Liver (tissue), 9 donors: ENCODE data around the gene SIRPA. TPM values are rescaled to one million over a fixed set of nuclear protein-coding genes. Genes with fewer than 3 reads are reported as not detected.

Experiments
- DNase-seq: peaks from one replicate; pipeline ENCODE4 v3.0.0-alpha.2; 2017; ENCODE audit warnings: low spot score
- H3K27ac ChIP-seq, 2 donors: one replicate each; pipeline ENCODE4 v1.7.0; 2013; ENCODE audit warnings: inconsistent platforms in 2 of 2, low read length in 2 of 2, control low read depth in 1 of 2, low read depth in 1 of 2, mild to moderate bottlenecking in 1 of 2
- H3K27me3 ChIP-seq, 4 donors: one replicate each; pipeline versions ENCODE4 v1.6.1 to v1.7.0; 2013; ENCODE audit warnings: low read length in 3 of 4, inconsistent platforms in 1 of 4, mild to moderate bottlenecking in 1 of 4, moderate library complexity in 1 of 4; ENCODE audit not compliant: control insufficient read depth in 4 of 4, insufficient read depth in 4 of 4
- H3K36me3 ChIP-seq, 4 donors: one replicate each; pipeline versions ENCODE4 v1.6.1 to v1.7.0; 2013; ENCODE audit warnings: low read length in 3 of 4, mild to moderate bottlenecking in 3 of 4, low read depth in 1 of 4, moderate library complexity in 1 of 4; ENCODE audit not compliant: control insufficient read depth in 4 of 4, insufficient read depth in 3 of 4
- H3K4me1 ChIP-seq, 4 donors: one replicate each; pipeline versions ENCODE4 v1.6.1 to v1.7.0; 2013; ENCODE audit warnings: low read length in 3 of 4, mild to moderate bottlenecking in 3 of 4, moderate library complexity in 1 of 4; ENCODE audit not compliant: control insufficient read depth in 4 of 4, insufficient read depth in 4 of 4
- H3K4me3 ChIP-seq, 3 donors: one replicate each; pipeline versions ENCODE4 v1.6.1 to v1.7.0; 2013; ENCODE audit warnings: low read length in 3 of 3, control low read depth in 1 of 3, low read depth in 1 of 3, mild to moderate bottlenecking in 1 of 3
- H3K9ac ChIP-seq, 2 donors: one replicate each; pipeline ENCODE4 v1.7.0; 2013; ENCODE audit warnings: low read length in 2 of 2, mild to moderate bottlenecking in 2 of 2, moderate library complexity in 2 of 2, control low read depth in 1 of 2, low read depth in 1 of 2
- H3K9me3 ChIP-seq, 4 donors: one replicate each; pipeline versions ENCODE4 v1.6.1 to v1.7.0; 2013; ENCODE audit warnings: low read length in 3 of 4; ENCODE audit not compliant: control insufficient read depth in 4 of 4
- FOXA1 ChIP-seq: IDR thresholded peaks from 2 replicates; pipeline ENCODE4 v1.6.1; 2016; ENCODE audit warnings: antibody characterized with exemption
- FOXA2 ChIP-seq: IDR thresholded peaks from 2 replicates; pipeline ENCODE4 v1.6.1; 2016; ENCODE audit warnings: antibody characterized with exemption
- GABPA ChIP-seq, 2 donors: IDR thresholded peaks in 1 of 2; conservative IDR thresholded peaks in 1 of 2; 2 replicates each; pipeline ENCODE4 v1.6.1; 2016; ENCODE audit warnings: antibody characterized with exemption in 2 of 2, mild to moderate bottlenecking in 1 of 2, moderate library complexity in 1 of 2
- HNF4A ChIP-seq, 2 donors: conservative IDR thresholded peaks; 2 replicates each; pipeline ENCODE4 v1.6.1; 2016; ENCODE audit warnings: antibody characterized with exemption in 2 of 2, mild to moderate bottlenecking in 2 of 2
- HNF4G ChIP-seq: IDR thresholded peaks from 2 replicates; pipeline ENCODE4 v1.6.1; 2016; ENCODE audit warnings: antibody characterized with exemption
- JUND ChIP-seq, 2 donors: IDR thresholded peaks; 2 replicates each; pipeline ENCODE4 v1.6.1; 2016; ENCODE audit warnings: antibody characterized with exemption in 2 of 2
- NR2F2 ChIP-seq: IDR thresholded peaks from 2 replicates; pipeline ENCODE4 v1.6.1; 2016; ENCODE audit warnings: antibody characterized with exemption
- RAD21 ChIP-seq, 2 donors: IDR thresholded peaks; 2 replicates each; pipeline ENCODE4 v1.6.1; 2016; ENCODE audit warnings: antibody characterized with exemption in 2 of 2, mild to moderate bottlenecking in 2 of 2
- RXRA ChIP-seq, 2 donors: IDR thresholded peaks; 2 replicates each; pipeline ENCODE4 v1.6.1; 2017 to 2018; ENCODE audit warnings: antibody characterized with exemption in 2 of 2, mild to moderate bottlenecking in 1 of 2
- SP1 ChIP-seq: IDR thresholded peaks from 2 replicates; pipeline ENCODE4 v1.6.1; 2018; ENCODE audit warnings: antibody characterized with exemption, mild to moderate bottlenecking
- TAF1 ChIP-seq: conservative IDR thresholded peaks from 2 replicates; pipeline ENCODE4 v1.6.1; 2016; ENCODE audit warnings: antibody characterized with exemption, mild to moderate bottlenecking
- YY1 ChIP-seq: IDR thresholded peaks from 2 replicates; pipeline ENCODE4 v1.6.1; 2016; ENCODE audit warnings: antibody characterized with exemption, mild to moderate bottlenecking
- WGBS: extraction: QIAGEN DNeasy Blood & Tissue Kit; methylation state at CpG from one replicate; pipeline ENCODE4 v1.1.7; 2013; 5-methylcytosine and 5-hydroxymethylcytosine counted together
- polyA plus RNA-seq, 2 donors: library from polyadenylated mRNA; stranded (reverse) in 1 of 2; unstranded in 1 of 2; fragments of 200-250 nt in 1 of 2; fragments of >200 nt in 1 of 2; fragmentation: Nextera tagmentation in 1 of 2; extraction: Ambion mirVana in 1 of 2; gene quantifications; one replicate each; pipeline versions ENCODE4 v1.2.1 to v1.2.3, GENCODE V29; 2013 to 2015
- total RNA-seq, 2 donors: library from RNA; depleted of rRNA; stranded (reverse); fragments of >200 nt; gene quantifications; one replicate each; pipeline ENCODE4 v1.2.3, GENCODE V29; 2014
- TF ChIP-seq, protein P1 (sequence below): IDR thresholded peaks from 2 replicates; pipeline ENCODE4 v1.6.1; 2016; ENCODE audit warnings: antibody characterized with exemption
- TF ChIP-seq, protein P2 (sequence below): fragments of 150-350 bp; IDR thresholded peaks from 2 replicates; pipeline ENCODE4 v1.5.1; 2017; ENCODE audit warnings: improper control_type of control experiment, low read depth, low read length; ENCODE audit not compliant: missing input control
- TF ChIP-seq, protein P3 (sequence below): IDR thresholded peaks from 2 replicates; pipeline ENCODE4 v1.6.1; 2016; ENCODE audit warnings: antibody characterized with exemption
- TF ChIP-seq, protein P4 (sequence below): IDR thresholded peaks from 2 replicates; pipeline ENCODE4 v1.6.1; 2016; ENCODE audit warnings: antibody characterized with exemption, mild to moderate bottlenecking
- donor health status: healthy.
- donor health status: healthy.
- donor health status: healthy.
- donor health status: healthy.
- donor health status: healthy.

Gene SIRPA
- total and polyA plus RNA-seq, 4 donors: 5.4 to 47.5 (median 23.2) TPM

DNA sequence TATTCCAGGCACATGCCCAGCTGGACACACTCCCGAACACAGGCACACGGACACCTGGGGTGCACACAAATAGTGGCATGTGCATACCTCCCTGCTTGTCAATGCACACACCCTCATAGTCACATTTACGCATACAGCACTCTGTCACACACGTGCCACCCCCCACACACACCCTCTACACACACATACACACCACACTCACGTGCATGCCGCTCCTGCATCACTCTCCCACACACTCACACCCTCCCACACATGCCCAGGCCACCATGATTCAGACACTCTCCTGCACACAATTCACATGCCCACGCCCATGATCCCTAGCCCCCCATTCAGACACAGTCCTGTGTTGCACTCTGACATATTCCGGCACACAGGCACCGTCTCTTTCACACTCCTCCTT, 13.0 kb downstream of the SIRPA start (continued):
- TF ChIP-seq, protein P1, sequence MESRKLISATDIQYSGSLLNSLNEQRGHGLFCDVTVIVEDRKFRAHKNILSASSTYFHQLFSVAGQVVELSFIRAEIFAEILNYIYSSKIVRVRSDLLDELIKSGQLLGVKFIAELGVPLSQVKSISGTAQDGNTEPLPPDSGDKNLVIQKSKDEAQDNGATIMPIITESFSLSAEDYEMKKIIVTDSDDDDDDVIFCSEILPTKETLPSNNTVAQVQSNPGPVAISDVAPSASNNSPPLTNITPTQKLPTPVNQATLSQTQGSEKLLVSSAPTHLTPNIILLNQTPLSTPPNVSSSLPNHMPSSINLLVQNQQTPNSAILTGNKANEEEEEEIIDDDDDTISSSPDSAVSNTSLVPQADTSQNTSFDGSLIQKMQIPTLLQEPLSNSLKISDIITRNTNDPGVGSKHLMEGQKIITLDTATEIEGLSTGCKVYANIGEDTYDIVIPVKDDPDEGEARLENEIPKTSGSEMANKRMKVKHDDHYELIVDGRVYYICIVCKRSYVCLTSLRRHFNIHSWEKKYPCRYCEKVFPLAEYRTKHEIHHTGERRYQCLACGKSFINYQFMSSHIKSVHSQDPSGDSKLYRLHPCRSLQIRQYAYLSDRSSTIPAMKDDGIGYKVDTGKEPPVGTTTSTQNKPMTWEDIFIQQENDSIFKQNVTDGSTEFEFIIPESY: no peak
- no peak for TF ChIP-seq HNF4A (conservative IDR thresholded peaks at IDR 0.05)

DNA sequence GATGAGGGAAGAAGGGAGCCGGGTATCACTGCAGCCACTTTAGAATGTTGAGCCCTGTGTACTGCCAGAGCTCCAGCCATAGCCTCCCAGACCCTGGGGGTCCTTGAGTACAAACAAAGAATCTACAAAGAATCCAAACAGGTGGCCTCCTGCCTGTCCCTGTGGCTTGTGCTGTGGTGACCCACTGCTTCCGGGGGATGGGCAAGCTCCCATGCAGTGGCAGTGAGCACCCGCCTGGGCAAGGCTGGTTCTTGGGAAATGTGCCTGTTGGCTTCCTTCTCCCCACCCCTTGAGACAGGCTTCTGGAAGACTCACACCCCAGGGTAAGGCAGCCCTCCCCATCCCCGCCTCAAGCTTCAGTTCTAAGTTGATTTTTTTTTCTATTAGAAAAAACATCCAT, 13.9 kb downstream of the SIRPA start:
- Histone ChIP-seq H3K4me1 (peaks cover 2 to 17% (median 9%) of the 10 kb centered on the region in 4 donors), H3K9me3 (no peaks in the 10 kb centered on the region), H3K27me3 (no peaks in the 10 kb centered on the region), H3K27ac (no peak overlapping the region), H3K9ac (no peak overlapping the region), H3K4me3 (no peak overlapping the region), H3K36me3 (peaks cover 0 to 39% (median 17%) of the 10 kb centered on the region in 4 donors)
- TF ChIP-seq JUND (IDR thresholded peaks at IDR 0.05) (no peak), RAD21 (IDR thresholded peaks at IDR 0.05) (no peak), SP1 (no peak), HNF4G (no peak), FOXA1 (no peak)
- TF ChIP-seq, protein P1: no peak
- TF ChIP-seq, protein P2, sequence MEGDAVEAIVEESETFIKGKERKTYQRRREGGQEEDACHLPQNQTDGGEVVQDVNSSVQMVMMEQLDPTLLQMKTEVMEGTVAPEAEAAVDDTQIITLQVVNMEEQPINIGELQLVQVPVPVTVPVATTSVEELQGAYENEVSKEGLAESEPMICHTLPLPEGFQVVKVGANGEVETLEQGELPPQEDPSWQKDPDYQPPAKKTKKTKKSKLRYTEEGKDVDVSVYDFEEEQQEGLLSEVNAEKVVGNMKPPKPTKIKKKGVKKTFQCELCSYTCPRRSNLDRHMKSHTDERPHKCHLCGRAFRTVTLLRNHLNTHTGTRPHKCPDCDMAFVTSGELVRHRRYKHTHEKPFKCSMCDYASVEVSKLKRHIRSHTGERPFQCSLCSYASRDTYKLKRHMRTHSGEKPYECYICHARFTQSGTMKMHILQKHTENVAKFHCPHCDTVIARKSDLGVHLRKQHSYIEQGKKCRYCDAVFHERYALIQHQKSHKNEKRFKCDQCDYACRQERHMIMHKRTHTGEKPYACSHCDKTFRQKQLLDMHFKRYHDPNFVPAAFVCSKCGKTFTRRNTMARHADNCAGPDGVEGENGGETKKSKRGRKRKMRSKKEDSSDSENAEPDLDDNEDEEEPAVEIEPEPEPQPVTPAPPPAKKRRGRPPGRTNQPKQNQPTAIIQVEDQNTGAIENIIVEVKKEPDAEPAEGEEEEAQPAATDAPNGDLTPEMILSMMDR: no peak
- TF ChIP-seq, protein P3, sequence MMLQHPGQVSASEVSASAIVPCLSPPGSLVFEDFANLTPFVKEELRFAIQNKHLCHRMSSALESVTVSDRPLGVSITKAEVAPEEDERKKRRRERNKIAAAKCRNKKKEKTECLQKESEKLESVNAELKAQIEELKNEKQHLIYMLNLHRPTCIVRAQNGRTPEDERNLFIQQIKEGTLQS: no peak
- WGBS: 94% methylated on average over 4 of the region's 4 CpGs
- DNase-seq: no peak

DNA sequence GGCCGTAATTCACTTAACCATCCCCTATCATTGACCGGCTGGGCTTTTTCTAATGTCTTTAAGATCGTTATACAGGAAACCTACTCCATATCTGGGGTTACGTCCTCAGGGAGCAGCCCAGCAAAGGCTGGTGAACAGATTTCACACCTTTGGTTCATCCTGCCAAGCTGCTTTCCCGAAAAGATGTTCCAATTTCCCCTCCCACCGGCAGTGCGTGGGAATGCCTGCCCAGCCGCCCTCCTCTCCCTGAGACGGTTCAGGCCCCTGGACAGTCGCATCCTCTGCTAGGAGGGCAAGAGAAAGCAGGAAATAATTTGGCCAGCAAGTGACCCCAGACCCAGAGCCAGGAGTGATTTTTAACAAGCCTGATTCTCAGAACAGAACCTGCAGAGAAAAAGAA, 16.3 kb downstream of the SIRPA start:
- no peaks in the 10 kb centered on the region for H3K9me3 ChIP-seq
- H3K36me3 ChIP-seq: peaks cover 0 to 41% (median 27%) of the 10 kb centered on the region in 4 donors
- WGBS: 93% methylated on average over 10 of the region's 10 CpGs
- DNase-seq: no peak
- H3K9ac ChIP-seq: no peak overlapping the region
- no peak overlapping the region for H3K4me3 ChIP-seq
- peaks cover 0 to 4% (median 2%) of the 10 kb centered on the region in 4 donors for H3K4me1 ChIP-seq
- H3K27ac ChIP-seq: no peak overlapping the region
- H3K27me3 ChIP-seq: no peaks in the 10 kb centered on the region
- TF ChIP-seq, protein P1: no peak
- TF ChIP-seq RXRA (IDR thresholded peaks at IDR 0.05) (no peak), JUND (IDR thresholded peaks at IDR 0.05) (no peak), SP1 (no peak), NR2F2 (no peak), YY1 (no peak), GABPA (IDR thresholded peaks at IDR 0.05 in 1 of 2, conservative IDR thresholded peaks at IDR 0.05 in 1 of 2) (no peak), TAF1 (no peak), HNF4G (no peak), FOXA2 (no peak), HNF4A (conservative IDR thresholded peaks at IDR 0.05) (no peak), FOXA1 (no peak)
- TF ChIP-seq, protein P2: no peak
- TF ChIP-seq, protein P4, sequence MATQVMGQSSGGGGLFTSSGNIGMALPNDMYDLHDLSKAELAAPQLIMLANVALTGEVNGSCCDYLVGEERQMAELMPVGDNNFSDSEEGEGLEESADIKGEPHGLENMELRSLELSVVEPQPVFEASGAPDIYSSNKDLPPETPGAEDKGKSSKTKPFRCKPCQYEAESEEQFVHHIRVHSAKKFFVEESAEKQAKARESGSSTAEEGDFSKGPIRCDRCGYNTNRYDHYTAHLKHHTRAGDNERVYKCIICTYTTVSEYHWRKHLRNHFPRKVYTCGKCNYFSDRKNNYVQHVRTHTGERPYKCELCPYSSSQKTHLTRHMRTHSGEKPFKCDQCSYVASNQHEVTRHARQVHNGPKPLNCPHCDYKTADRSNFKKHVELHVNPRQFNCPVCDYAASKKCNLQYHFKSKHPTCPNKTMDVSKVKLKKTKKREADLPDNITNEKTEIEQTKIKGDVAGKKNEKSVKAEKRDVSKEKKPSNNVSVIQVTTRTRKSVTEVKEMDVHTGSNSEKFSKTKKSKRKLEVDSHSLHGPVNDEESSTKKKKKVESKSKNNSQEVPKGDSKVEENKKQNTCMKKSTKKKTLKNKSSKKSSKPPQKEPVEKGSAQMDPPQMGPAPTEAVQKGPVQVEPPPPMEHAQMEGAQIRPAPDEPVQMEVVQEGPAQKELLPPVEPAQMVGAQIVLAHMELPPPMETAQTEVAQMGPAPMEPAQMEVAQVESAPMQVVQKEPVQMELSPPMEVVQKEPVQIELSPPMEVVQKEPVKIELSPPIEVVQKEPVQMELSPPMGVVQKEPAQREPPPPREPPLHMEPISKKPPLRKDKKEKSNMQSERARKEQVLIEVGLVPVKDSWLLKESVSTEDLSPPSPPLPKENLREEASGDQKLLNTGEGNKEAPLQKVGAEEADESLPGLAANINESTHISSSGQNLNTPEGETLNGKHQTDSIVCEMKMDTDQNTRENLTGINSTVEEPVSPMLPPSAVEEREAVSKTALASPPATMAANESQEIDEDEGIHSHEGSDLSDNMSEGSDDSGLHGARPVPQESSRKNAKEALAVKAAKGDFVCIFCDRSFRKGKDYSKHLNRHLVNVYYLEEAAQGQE: no peak
